ENCODE measurements around the gene NOX3.

NOX3 gene

GRCh38 chr6:155408981-155409380 lies 46.7 kb downstream of the NOX3 start:
- TF ChIP-seq TSHZ2 (CRISPR knock-in tag; IDR thresholded peaks at IDR 0.05) (no peak), POU6F1 (CRISPR knock-in tag; IDR thresholded peaks at IDR 0.05; ENCODE audit: borderline replicate concordance, low read depth) (no peak), PPARA (CRISPR knock-in tag; IDR thresholded peaks at IDR 0.05; ENCODE audit: borderline replicate concordance) (no peak)
- no peak for ATAC-seq

- no peak for ATAC-seq
- TF ChIP-seq TCF4 (CRISPR knock-in tag; IDR thresholded peaks at IDR 0.05; ENCODE audit: borderline replicate concordance) (no peak), ZNF70 (CRISPR knock-in tag; IDR thresholded peaks at IDR 0.05) (no peak), SNAI2 (CRISPR knock-in tag; IDR thresholded peaks at IDR 0.05) (no peak), BACH2 (CRISPR knock-in tag; IDR thresholded peaks at IDR 0.05; ENCODE audit: borderline replicate concordance) (no peak), ZC3H10 (CRISPR knock-in tag; IDR thresholded peaks at IDR 0.05) (no peak), TSHZ2 (CRISPR knock-in tag; IDR thresholded peaks at IDR 0.05) (no peak), OSR1 (CRISPR knock-in tag; IDR thresholded peaks at IDR 0.05) (no peak), GLIS3 (CRISPR knock-in tag; IDR thresholded peaks at IDR 0.05) (no peak), POU6F1 (CRISPR knock-in tag; IDR thresholded peaks at IDR 0.05; ENCODE audit: borderline replicate concordance, low read depth) (no peak), ZFP30 (CRISPR knock-in tag; IDR thresholded peaks at IDR 0.05) (no peak), ZNF8 (CRISPR knock-in tag; IDR thresholded peaks at IDR 0.05) (no peak)
Observed at GRCh38 chr6:155408231-155408630, 47.4 kb downstream of the NOX3 start.

- ATAC-seq: no peak
- TF ChIP-seq POU6F1 (CRISPR knock-in tag; IDR thresholded peaks at IDR 0.05; ENCODE audit: borderline replicate concordance, low read depth): no peak
- no peak for TF ChIP-seq ZNF8 (CRISPR knock-in tag; IDR thresholded peaks at IDR 0.05)
- no peak for TF ChIP-seq TOX (CRISPR knock-in tag; IDR thresholded peaks at IDR 0.05; ENCODE audit: borderline replicate concordance)
- no peak for TF ChIP-seq ISL1 (CRISPR knock-in tag; IDR thresholded peaks at IDR 0.05)
- no peak for TF ChIP-seq SNAI2 (CRISPR knock-in tag; IDR thresholded peaks at IDR 0.05)
- no peak for TF ChIP-seq RARB (CRISPR knock-in tag; IDR thresholded peaks at IDR 0.05)
- TF ChIP-seq CSDC2 (CRISPR knock-in tag; IDR thresholded peaks at IDR 0.05): no peak
- no peak for TF ChIP-seq CSRNP3 (CRISPR knock-in tag; IDR thresholded peaks at IDR 0.05)
Observed at GRCh38 chr6:155406801-155407200, 48.8 kb downstream of the NOX3 start.

Measured in SK-N-SH treated with all-trans-retinoic acid at 6 μM for 48 hours (cell line).